K562 (cell line): ENCODE results near the gene MCL1. TPM values are rescaled to one million over a fixed set of nuclear protein-coding genes. Genes with fewer than 3 reads are reported as not detected.

Experiments used
- ATAC-seq: fragments of 200-7000 bp; cut with Tn5 transposase; 3 replicates; pipeline ENCODE4 v1.9.1; 2020; ENCODE audit warnings: moderate library complexity
- BruUV-seq: library from RNA; stranded (reverse); fragments of 400-500 nt; replicated peaks from 2 replicates; lab custom pipeline; 2021; lab: Mats Ljungman, UMichigan
- CTCF ChIA-PET: fragments of 300-600 bp; formaldehyde crosslinking; extraction: SDS; loops from one replicate; lab custom pipeline; 2021; ENCODE audit warnings: low intra/inter-chr PET ratio; lab: Yijun Ruan, JAX
- POLR2A ChIA-PET: fragments of 300-600, 350-650 bp; sonication (Branson Sonifier 250); formaldehyde crosslinking; extraction: SDS; loops from one replicate; lab custom pipeline; 2021; ENCODE audit warnings: antibody characterized with exemption, inconsistent platforms; lab: Yijun Ruan, JAX
- DNase-seq, 4 experiments: peaks; one replicate each; pipeline versions ENCODE4 v3.0.0 to v3.0.0-alpha.2; 2011 to 2018; ENCODE audit warnings: low spot score in 3 of 4, mixed read lengths in 3 of 4; ENCODE audit errors: extremely low read depth in 1 of 4
- FAIRE-seq: peaks from 2 replicates; lab custom pipeline; 2011; peaks lifted over from hg19 to GRCh38; lab: Jason Lieb, UNC
- H2AFZ ChIP-seq: 2 replicates; pipeline ENCODE4 v1.6.0; 2011; ENCODE audit warnings: low read depth, low read length, control low read depth, inconsistent platforms
- H3K27ac ChIP-seq: fragments of 200-600 bp; 3 replicates; pipeline ENCODE4 v1.8.0; 2011; ENCODE audit warnings: low read depth, mild to moderate bottlenecking, control low read depth, inconsistent platforms, low read length, moderate library complexity, mixed read lengths; ENCODE audit errors: extremely low read depth
- H3K27me3 ChIP-seq, 2 experiments: fragments of 300-600 bp in 1 of 2; 2 replicates in 1 of 2; 3 replicates in 1 of 2; pipeline versions ENCODE4 v1.6.0 to v1.8.0; 2011; ENCODE audit warnings: inconsistent platforms in 2 of 2, low read length in 2 of 2, mild to moderate bottlenecking in 1 of 2, mixed read lengths in 1 of 2, moderate library complexity in 1 of 2; ENCODE audit not compliant: control insufficient read depth in 2 of 2, insufficient read depth in 2 of 2
- H3K36me3 ChIP-seq: fragments of 300-600 bp; 3 replicates; pipeline ENCODE4 v1.8.0; 2011; ENCODE audit warnings: mild to moderate bottlenecking, low read length, inconsistent platforms; ENCODE audit not compliant: control insufficient read depth, insufficient read depth
- H3K4me1 ChIP-seq, 2 experiments: fragments of 200-600 bp in 1 of 2; replicated peaks in 1 of 2; 2 replicates in 1 of 2; 3 replicates in 1 of 2; pipeline versions ENCODE4 v1.5.1 to v1.8.0; 2011; ENCODE audit warnings: inconsistent platforms in 2 of 2, low read length in 2 of 2, mild to moderate bottlenecking in 1 of 2, mixed read lengths in 1 of 2, moderate library complexity in 1 of 2; ENCODE audit not compliant: control insufficient read depth in 2 of 2, insufficient read depth in 2 of 2
- H3K4me2 ChIP-seq: 2 replicates; pipeline ENCODE4 v1.6.1; 2011; ENCODE audit warnings: low read length, control low read depth, inconsistent platforms, mixed read lengths; ENCODE audit not compliant: insufficient read depth
- H3K4me3 ChIP-seq: fragments of 200-600 bp; sonication (generic), shearing (Covaris generic); 2 replicates; pipeline ENCODE4 v1.5.1; 2016; ENCODE audit warnings: control low read depth, inconsistent platforms
- H3K79me2 ChIP-seq: fragments of 200-600 bp; 3 replicates; pipeline ENCODE4 v1.8.0; 2011; ENCODE audit warnings: low read length, inconsistent platforms; ENCODE audit not compliant: control insufficient read depth, insufficient read depth
- H3K9ac ChIP-seq, 2 experiments: 2 replicates each; pipeline versions ENCODE4 v1.6.0 to v1.6.1; 2011; ENCODE audit warnings: low read depth in 2 of 2, low read length in 2 of 2, control low read depth in 1 of 2, inconsistent platforms in 1 of 2, mild to moderate bottlenecking in 1 of 2, mixed read lengths in 1 of 2; ENCODE audit not compliant: insufficient read depth in 1 of 2
- H3K9me1 ChIP-seq: one replicate; pipeline ENCODE4 v1.6.0; 2011; ENCODE audit warnings: inconsistent platforms, mild to moderate bottlenecking, low read length, moderate library complexity; ENCODE audit not compliant: control insufficient read depth, insufficient read depth
- H3K9me3 ChIP-seq: replicated peaks from 2 replicates; pipeline ENCODE4 v1.5.1; 2011; ENCODE audit warnings: low read depth, low read length, inconsistent platforms; ENCODE audit not compliant: control insufficient read depth, insufficient read depth
- H4K20me1 ChIP-seq: replicated peaks from 2 replicates; pipeline ENCODE4 v1.6.1; 2011; ENCODE audit warnings: low read length, inconsistent platforms, mixed read lengths; ENCODE audit not compliant: control insufficient read depth, insufficient read depth
- ATF3 ChIP-seq, 2 experiments: fragments of 450-650 bp in 1 of 2; sonication (generic) in 1 of 2; formaldehyde crosslinking in 1 of 2; IDR thresholded peaks in 1 of 2; conservative IDR thresholded peaks in 1 of 2; 2 replicates each; pipeline versions ENCODE4 v1.6.1 to v1.8.1; 2016 to 2023; ENCODE audit warnings: mild to moderate bottlenecking in 2 of 2, moderate library complexity in 2 of 2, inconsistent platforms in 1 of 2, missing genetic modification reagents in 1 of 2
- BCOR ChIP-seq: fragments of 450-650 bp; IDR thresholded peaks from 2 replicates; pipeline ENCODE4 v1.6.1; 2016
- CTCFL ChIP-seq: IDR thresholded peaks from 2 replicates; pipeline ENCODE4 v1.6.1; 2011; ENCODE audit warnings: borderline replicate concordance, low read depth, mild to moderate bottlenecking, moderate library complexity, low read length; ENCODE audit not compliant: insufficient read depth, poor library complexity, severe bottlenecking
- DNMT1 ChIP-seq: fragments of 450-650 bp; IDR thresholded peaks from 2 replicates; pipeline ENCODE4 v1.6.1; 2016; ENCODE audit warnings: antibody characterized with exemption, mild to moderate bottlenecking
- FOSL1 ChIP-seq: fragments of 200-800 bp; sonication (Bioruptor generic); conservative IDR thresholded peaks from 2 replicates; pipeline ENCODE4 v1.6.1; 2016; ENCODE audit warnings: missing genetic modification characterization, missing compliant biosample characterization
- JUND ChIP-seq, 2 experiments: IDR thresholded peaks; 2 replicates in 1 of 2; 3 replicates in 1 of 2; pipeline ENCODE4 v1.6.1; 2011; ENCODE audit warnings: borderline replicate concordance in 2 of 2, low read depth in 2 of 2, low read length in 2 of 2, improper control_type of control experiment in 1 of 2, missing biosample characterization in 1 of 2, missing genetic modification characterization in 1 of 2, missing genetic modification reagents in 1 of 2
- KAT2B ChIP-seq: IDR thresholded peaks from one replicate; pipeline ENCODE4 v1.6.1; 2012; ENCODE audit warnings: low read depth, mild to moderate bottlenecking, control low read depth, inconsistent platforms, low read length, moderate library complexity
- NFXL1 ChIP-seq: fragments of 450-650 bp; formaldehyde crosslinking; IDR thresholded peaks from 2 replicates; pipeline ENCODE4 v1.4.0; 2021; ENCODE audit warnings: mild to moderate bottlenecking
- PHB2 ChIP-seq: fragments of 450-650 bp; IDR thresholded peaks from 2 replicates; pipeline ENCODE4 v1.6.1; 2017; ENCODE audit warnings: low read depth
- STAT5B ChIP-seq: fragments of 250-450 bp; sonication (Bioruptor Pico); IDR thresholded peaks from 2 replicates; pipeline ENCODE4 v1.8.0; 2021; ENCODE audit warnings: mild to moderate bottlenecking, inconsistent platforms
- TAF9B ChIP-seq: fragments of 450-650 bp; IDR thresholded peaks from 2 replicates; pipeline ENCODE4 v1.6.1; 2018; ENCODE audit warnings: mild to moderate bottlenecking; ENCODE audit not compliant: partially characterized antibody
- ZEB2 ChIP-seq: fragments of 450-650 bp; IDR thresholded peaks from 2 replicates; pipeline ENCODE4 v1.6.1; 2016
- WGBS: fragments of 100-300 bp; shearing (Covaris generic); methylation state at CpG from one replicate; pipeline ENCODE4 v1.1.6; 2016; ENCODE audit warnings: low coverage, mixed read lengths; ENCODE audit not compliant: insufficient coverage; ENCODE audit errors: missing lambda C conversion rate; 5-methylcytosine and 5-hydroxymethylcytosine counted together
- in situ Hi-C: fragments of 300-500 bp; cut with MboI; formaldehyde crosslinking; loops from 4 replicates; pipeline ENCODE4 v1.15.0; 2018; ENCODE audit warnings: inconsistent platforms, mixed read lengths
- intact Hi-C: fragments of 100-400 bp; cut with micrococcal nuclease; formaldehyde crosslinking; loops from 2 replicates; pipeline ENCODE4 v1.14.2; 2022
- polyA plus RNA-seq, 8 experiments: library from polyadenylated mRNA; depleted of rRNA in 4 of 8; stranded (reverse) in 5 of 8; unstranded in 3 of 8; fragments of >200 nt; fragmentation: Nextera tagmentation in 2 of 8; fragmentation: Illumina TruSeq in 1 of 8; extraction: Ambion mirVana in 2 of 8; extraction: Trizol in 1 of 8; gene quantifications; 2 replicates each; pipeline versions ENCODE4 v1.2.1 to v1.2.3, GENCODE V29; 2011 to 2014; ENCODE audit warnings: inconsistent platforms in 1 of 8, missing spikeins in 1 of 8
- total RNA-seq, 7 experiments: library from RNA; depleted of rRNA in 6 of 7; stranded (reverse); fragments of >200 nt in 6 of 7; fragmentation: Illumina TruSeq in 2 of 7; extraction: Trizol in 2 of 7; gene quantifications; 2 replicates each; pipeline versions ENCODE4 v1.2.1 to v1.2.3, GENCODE V29; 2011 to 2021; ENCODE audit warnings: low replicate concordance in 1 of 7

The MCL1 gene
- total and polyA plus RNA-seq, 9 of the 15 experiments (the other 6 are each of a cell fraction or from before 2014, with no cell fraction given): 27.1 to 224 (median 138) TPM

- intact Hi-C loops: loop anchor here (2.0 to 10.0 kb wide), 3 partner anchors 69 to 297 kb away; partner anchors contain the start of genes GOLPH3L, SETDB1 and TARS2
- no TSS peak for BruUV-seq
- 57% methylated on average over 4 of the region's 5 CpGs for WGBS
- H3K9me1 ChIP-seq: no peaks in the 10 kb centered on the region
- H3K9ac ChIP-seq: peak overlapping the region; percentile 80 to 87
- H3K36me3 ChIP-seq: peaks cover 48% of the 10 kb centered on the region
- ChIA-PET CTCF (no interaction called here), POLR2A (interaction anchor here (0.6 to 1.8 kb wide), 9 partner anchors 8 to 382 kb away, joined by 3 to 16 read pairs (median 4); partner anchors contain the start of gene MCL1)
- H3K9me3 ChIP-seq: no peaks in the 10 kb centered on the region
- peak overlapping the region; percentile 59 for H3K4me3 ChIP-seq
- no peak overlapping the region for H2AFZ ChIP-seq
- peaks cover 17 to 27% of the 10 kb centered on the region in 2 experiments; a peak in 4 of 5 replicates for H3K4me1 ChIP-seq
- FAIRE-seq: no peak
- peak overlapping the region; percentile 97 for H3K4me2 ChIP-seq
- ATAC-seq: no peak
- TF ChIP-seq ZEB2 (no peak), JUND (IDR thresholded peaks at IDR 0.05; ENCODE audit: borderline replicate concordance, low read depth, low read length) (peak; percentile 17; the same call in 1 of the 2 replicates), JUND (tag; IDR thresholded peaks at IDR 0.05; ENCODE audit: borderline replicate concordance, low read depth, low read length) (no peak), KAT2B (no peak), BCOR (no peak), STAT5B (no peak), TAF9B (no peak), DNMT1 (no peak), PHB2 (no peak), CTCFL (no peak), NFXL1 (CRISPR knock-in tag) (no peak), ATF3 (IDR thresholded peaks at IDR 0.05) (peak; percentile 36; the same call in 1 of the 2 replicates), ATF3 (CRISPR knock-in tag; conservative IDR thresholded peaks at IDR 0.05) (no peak), FOSL1 (tag) (0 out of 2 replicates have a peak, but pooled peaks have one; percentile 20)
- TF ChIP-seq, all 486 proteins: peak for 3
- in situ Hi-C loops: no loop called here
- DNase-seq: no peak
- peak overlapping the region; percentile 92 for H3K27ac ChIP-seq
- H4K20me1 ChIP-seq: no peaks in the 10 kb centered on the region
- H3K27me3 ChIP-seq: no peaks in the 10 kb centered on the region
- peaks cover 56% of the 10 kb centered on the region for H3K79me2 ChIP-seq
Measured at GRCh38 chr1:150627826-150628410, 48.5 kb upstream of the MCL1 start.
